Measurements from ENCODE around the gene SLC38A8.

DNA sequence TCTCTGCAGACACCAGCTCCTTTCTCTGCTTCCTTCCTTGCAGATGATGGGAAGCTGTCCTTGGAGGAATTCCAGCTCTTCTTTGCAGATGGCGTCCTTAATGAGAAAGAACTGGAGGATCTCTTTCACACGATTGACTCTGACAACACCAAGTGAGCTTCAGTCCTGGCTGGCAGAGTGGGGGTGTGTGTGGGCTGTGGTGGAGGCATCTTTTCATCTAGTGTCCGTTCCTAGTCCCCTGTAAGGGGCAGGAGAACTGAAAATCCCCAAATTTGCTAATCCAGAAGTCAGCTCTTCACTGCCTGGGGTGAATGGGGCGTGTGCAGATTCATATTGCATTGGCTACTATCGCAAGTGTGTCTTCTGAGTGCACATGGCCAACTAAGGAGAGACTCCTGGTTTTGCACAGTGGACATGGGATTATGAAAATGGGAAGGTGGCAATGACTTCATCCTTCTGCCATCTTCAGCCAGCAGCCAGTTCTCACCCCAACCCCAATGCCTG lies 64.1 kb downstream of the SLC38A8 start:
- TF ChIP-seq, protein P1, sequence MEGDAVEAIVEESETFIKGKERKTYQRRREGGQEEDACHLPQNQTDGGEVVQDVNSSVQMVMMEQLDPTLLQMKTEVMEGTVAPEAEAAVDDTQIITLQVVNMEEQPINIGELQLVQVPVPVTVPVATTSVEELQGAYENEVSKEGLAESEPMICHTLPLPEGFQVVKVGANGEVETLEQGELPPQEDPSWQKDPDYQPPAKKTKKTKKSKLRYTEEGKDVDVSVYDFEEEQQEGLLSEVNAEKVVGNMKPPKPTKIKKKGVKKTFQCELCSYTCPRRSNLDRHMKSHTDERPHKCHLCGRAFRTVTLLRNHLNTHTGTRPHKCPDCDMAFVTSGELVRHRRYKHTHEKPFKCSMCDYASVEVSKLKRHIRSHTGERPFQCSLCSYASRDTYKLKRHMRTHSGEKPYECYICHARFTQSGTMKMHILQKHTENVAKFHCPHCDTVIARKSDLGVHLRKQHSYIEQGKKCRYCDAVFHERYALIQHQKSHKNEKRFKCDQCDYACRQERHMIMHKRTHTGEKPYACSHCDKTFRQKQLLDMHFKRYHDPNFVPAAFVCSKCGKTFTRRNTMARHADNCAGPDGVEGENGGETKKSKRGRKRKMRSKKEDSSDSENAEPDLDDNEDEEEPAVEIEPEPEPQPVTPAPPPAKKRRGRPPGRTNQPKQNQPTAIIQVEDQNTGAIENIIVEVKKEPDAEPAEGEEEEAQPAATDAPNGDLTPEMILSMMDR (IDR thresholded peaks at IDR 0.05) = no peak
- TF ChIP-seq POLR2A (IDR thresholded peaks at IDR 0.05) = no peak

Data from Peyer's patch (tissue), 4 donors.